SJCRH30 (cell line): Measurements from ENCODE around the gene DNAJC6. TPM values are rescaled to one million over a fixed set of nuclear protein-coding genes. Genes with fewer than 3 reads are reported as not detected.

Source experiments
- DNase-seq, 2 experiments: peaks; one replicate each; pipeline ENCODE4 v3.0.0-alpha.2; 2015 to 2020
- H3K27ac ChIP-seq: fragments of 250-450 bp; sonication (Bioruptor Pico); 2 replicates; pipeline ENCODE4 v1.5.1; 2020; ENCODE audit warnings: mild to moderate bottlenecking, moderate library complexity
- H3K27me3 ChIP-seq: fragments of 250-450 bp; sonication (Bioruptor Pico); 2 replicates; pipeline ENCODE4 v1.5.1; 2020; ENCODE audit warnings: mild to moderate bottlenecking, moderate library complexity
- H3K36me3 ChIP-seq: fragments of 250-450 bp; sonication (Bioruptor Pico); 2 replicates; pipeline ENCODE4 v1.5.1; 2020; ENCODE audit warnings: mild to moderate bottlenecking, moderate library complexity
- H3K4me1 ChIP-seq: fragments of 250-450 bp; sonication (Bioruptor Pico); 2 replicates; pipeline ENCODE4 v1.5.1; 2020; ENCODE audit warnings: mild to moderate bottlenecking, moderate library complexity
- H3K4me3 ChIP-seq: fragments of 250-450 bp; sonication (Bioruptor Pico); 2 replicates; pipeline ENCODE4 v1.5.1; 2020; ENCODE audit warnings: mild to moderate bottlenecking, moderate library complexity
- H3K9me3 ChIP-seq: fragments of 250-450 bp; sonication (Bioruptor Pico); replicated peaks from 2 replicates; pipeline ENCODE4 v1.5.1; 2020; ENCODE audit warnings: mild to moderate bottlenecking, moderate library complexity
- total RNA-seq: library from RNA; depleted of rRNA; stranded (reverse); fragments of >200 nt; shearing (Covaris generic); gene quantifications from 2 replicates; pipeline ENCODE4 v1.2.3, GENCODE V29; 2014

The DNAJC6 gene
- total RNA-seq, 1 experiment from 2014 or later, result 0.02 TPM

DNA sequence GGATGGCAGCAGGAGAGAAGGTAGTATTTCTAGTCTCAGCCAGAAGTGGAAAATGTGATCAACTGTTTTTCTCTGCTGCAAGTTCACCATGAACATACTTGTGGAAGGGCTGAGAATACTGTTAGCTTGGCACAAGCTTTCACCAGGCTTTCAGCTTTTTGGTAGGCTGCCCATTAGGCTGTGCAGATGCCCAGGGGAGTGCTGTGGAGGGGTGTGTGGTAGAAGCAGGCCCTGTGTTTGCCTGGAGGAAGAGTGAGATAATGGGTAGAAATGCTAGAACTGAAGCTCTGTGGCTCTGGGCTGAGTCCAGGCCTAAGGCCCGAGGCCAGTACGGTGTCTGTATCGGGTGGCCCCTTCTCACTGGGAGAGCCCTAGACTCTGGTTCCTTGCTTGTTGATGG is 9.8 kb downstream of the DNAJC6 start:
- H3K36me3 ChIP-seq, result no peaks in the 10 kb centered on the region
- H3K4me3 ChIP-seq, result no peak overlapping the region
- no peaks in the 10 kb centered on the region for H3K9me3 ChIP-seq
- no peaks in the 10 kb centered on the region for H3K27me3 ChIP-seq
- no peaks in the 10 kb centered on the region for H3K4me1 ChIP-seq
- no peak for DNase-seq
- no peak overlapping the region for H3K27ac ChIP-seq

- Histone ChIP-seq H3K27ac (no peak overlapping the region), H3K9me3 (no peaks in the 10 kb centered on the region), H3K36me3 (no peaks in the 10 kb centered on the region), H3K27me3 (no peaks in the 10 kb centered on the region), H3K4me3 (no peak overlapping the region), H3K4me1 (no peaks in the 10 kb centered on the region)
- DNase-seq, result no peak
Measured at GRCh38 chr1:65319754-65320153, 10.4 kb downstream of the DNAJC6 start.

DNA sequence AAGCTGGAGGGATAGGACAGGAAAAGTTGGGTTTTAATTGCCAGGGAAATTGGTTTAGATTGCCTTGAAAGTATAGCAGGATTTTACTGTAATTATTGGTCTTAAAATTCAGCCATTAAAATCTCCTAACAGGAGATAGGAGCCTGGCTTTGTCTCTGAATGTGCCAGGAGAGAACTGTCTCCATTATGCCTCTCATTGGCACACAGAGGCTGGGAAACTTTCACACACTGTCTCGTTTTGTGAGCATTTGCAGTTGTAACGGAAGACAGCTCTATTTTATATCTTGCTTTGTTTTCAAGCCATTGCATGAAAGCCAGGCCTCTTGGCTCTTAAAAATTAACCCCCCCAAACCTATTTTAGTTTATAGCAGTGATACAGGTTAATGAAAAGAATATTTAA is 12.5 kb downstream of the DNAJC6 start:
- Histone ChIP-seq H3K27me3 (no peaks in the 10 kb centered on the region), H3K4me1 (no peaks in the 10 kb centered on the region), H3K36me3 (no peaks in the 10 kb centered on the region), H3K4me3 (no peak overlapping the region), H3K27ac (no peak overlapping the region), H3K9me3 (no peaks in the 10 kb centered on the region)
- DNase-seq, result no peak

DNA sequence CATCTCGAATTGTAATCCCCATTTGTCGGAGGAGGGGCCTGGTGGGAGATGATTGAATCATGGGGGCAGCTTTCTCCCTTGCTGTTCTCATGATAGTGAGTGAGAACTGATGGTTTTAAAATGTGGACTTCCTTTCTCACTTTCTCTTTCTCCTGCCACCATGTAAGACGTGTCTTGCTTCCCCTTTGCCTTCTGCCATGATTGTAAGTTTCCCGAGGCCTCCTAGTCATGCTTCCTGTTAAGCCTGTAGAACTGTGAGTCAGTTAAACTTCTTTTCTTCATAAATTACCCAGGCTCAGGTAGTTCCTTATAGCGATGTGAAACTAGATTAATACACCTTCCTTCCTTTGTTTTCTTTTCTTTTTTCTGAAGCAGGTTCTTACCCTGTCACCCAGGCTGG is 13.9 kb downstream of the DNAJC6 start:
- Histone ChIP-seq H3K9me3 (no peaks in the 10 kb centered on the region), H3K4me1 (no peaks in the 10 kb centered on the region), H3K4me3 (no peak overlapping the region), H3K27me3 (no peaks in the 10 kb centered on the region), H3K27ac (no peak overlapping the region), H3K36me3 (no peaks in the 10 kb centered on the region)
- no peak for DNase-seq

- DNase-seq, result no peak
- Histone ChIP-seq H3K27me3 (0 out of 2 replicates have a peak, but pooled peaks cover 3% of the 10 kb centered on the region), H3K4me1 (no peaks in the 10 kb centered on the region), H3K4me3 (no peak overlapping the region), H3K36me3 (no peaks in the 10 kb centered on the region), H3K27ac (no peak overlapping the region), H3K9me3 (no peaks in the 10 kb centered on the region)
Measured at GRCh38 chr1:65330021-65330420, 20.7 kb downstream of the DNAJC6 start.

GRCh38 chr1:65330822-65331221 is 21.5 kb downstream of the DNAJC6 start:
- Histone ChIP-seq H3K4me3 (no peak overlapping the region), H3K4me1 (no peaks in the 10 kb centered on the region), H3K9me3 (no peaks in the 10 kb centered on the region), H3K27ac (no peak overlapping the region), H3K36me3 (no peaks in the 10 kb centered on the region), H3K27me3 (0 out of 2 replicates have a peak, but pooled peaks cover 3% of the 10 kb centered on the region)
- no peak for DNase-seq

- no peak overlapping the region for H3K27ac ChIP-seq
- no peaks in the 10 kb centered on the region for H3K4me1 ChIP-seq
- no peaks in the 10 kb centered on the region for H3K36me3 ChIP-seq
- H3K27me3 ChIP-seq, result 0 out of 2 replicates have a peak, but pooled peaks cover 3% of the 10 kb centered on the region
- no peak overlapping the region for H3K4me3 ChIP-seq
- no peak for DNase-seq
- no peaks in the 10 kb centered on the region for H3K9me3 ChIP-seq
Measured at GRCh38 chr1:65332821-65333220, 23.5 kb downstream of the DNAJC6 start.

GRCh38 chr1:65334081-65334480 is 24.7 kb downstream of the DNAJC6 start:
- no peaks in the 10 kb centered on the region for H3K36me3 ChIP-seq
- H3K9me3 ChIP-seq, result no peaks in the 10 kb centered on the region
- no peak overlapping the region for H3K4me3 ChIP-seq
- H3K27me3 ChIP-seq, result 0 out of 2 replicates have a peak, but pooled peaks cover 3% of the 10 kb centered on the region
- DNase-seq, result no peak
- no peaks in the 10 kb centered on the region for H3K4me1 ChIP-seq
- H3K27ac ChIP-seq, result no peak overlapping the region

GRCh38 chr1:65339866-65340468 is 30.6 kb downstream of the DNAJC6 start:
- Histone ChIP-seq H3K9me3 (no peaks in the 10 kb centered on the region), H3K27me3 (peaks cover 6% of the 10 kb centered on the region; the same call in 1 of the 2 replicates), H3K4me1 (no peaks in the 10 kb centered on the region), H3K27ac (no peak overlapping the region), H3K4me3 (no peak overlapping the region), H3K36me3 (no peaks in the 10 kb centered on the region)
- peak in 1 of 2 experiments; percentile 17 for DNase-seq

DNA sequence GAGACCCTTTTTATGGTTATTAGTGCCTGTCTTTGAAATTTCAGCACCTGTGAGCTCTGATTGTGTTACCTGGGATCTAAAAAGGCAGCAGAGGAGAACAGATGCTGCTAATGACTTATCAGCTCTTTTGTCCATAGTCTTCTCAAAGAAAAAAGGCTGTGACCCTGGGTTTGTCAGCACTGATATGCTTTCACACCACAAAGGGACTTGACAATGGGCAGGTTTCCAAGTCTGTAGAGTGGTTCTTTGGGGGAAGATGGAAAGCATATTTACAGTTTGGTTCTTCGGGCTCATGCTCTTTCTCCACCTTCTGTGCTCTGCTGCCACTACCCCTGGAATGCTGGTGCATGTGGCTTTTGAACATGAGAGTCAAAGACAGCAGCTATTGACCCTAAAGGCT is 32.0 kb downstream of the DNAJC6 start:
- no peaks in the 10 kb centered on the region for H3K36me3 ChIP-seq
- no peak overlapping the region for H3K4me3 ChIP-seq
- no peaks in the 10 kb centered on the region for H3K4me1 ChIP-seq
- H3K27me3 ChIP-seq, result peaks cover 6% of the 10 kb centered on the region; the same call in 1 of the 2 replicates
- H3K9me3 ChIP-seq, result no peaks in the 10 kb centered on the region
- no peak for DNase-seq
- no peak overlapping the region for H3K27ac ChIP-seq

DNA sequence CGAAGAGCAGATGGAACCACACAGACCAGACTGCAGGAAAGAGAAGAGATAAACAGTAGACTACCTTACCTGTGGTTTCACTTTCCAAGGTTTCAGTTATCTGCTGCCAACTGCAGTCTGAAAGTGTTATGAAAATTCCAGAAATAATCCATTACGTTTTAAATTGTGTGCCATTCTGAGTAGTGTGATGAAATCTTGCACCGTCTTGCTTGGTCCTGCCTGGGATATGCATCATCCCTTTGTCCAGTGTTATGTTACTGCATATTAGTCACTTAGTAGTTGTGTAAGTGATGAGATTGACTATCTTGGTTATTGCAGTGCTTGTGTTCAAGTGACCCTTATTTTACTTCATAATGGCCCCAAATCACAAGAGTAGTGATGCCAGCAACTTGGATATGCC is 33.9 kb downstream of the DNAJC6 start:
- no peaks in the 10 kb centered on the region for H3K36me3 ChIP-seq
- no peak overlapping the region for H3K27ac ChIP-seq
- no peak overlapping the region for H3K4me3 ChIP-seq
- DNase-seq, result no peak
- no peaks in the 10 kb centered on the region for H3K4me1 ChIP-seq
- no peaks in the 10 kb centered on the region for H3K9me3 ChIP-seq
- peaks cover 6% of the 10 kb centered on the region; the same call in 1 of the 2 replicates for H3K27me3 ChIP-seq

DNA sequence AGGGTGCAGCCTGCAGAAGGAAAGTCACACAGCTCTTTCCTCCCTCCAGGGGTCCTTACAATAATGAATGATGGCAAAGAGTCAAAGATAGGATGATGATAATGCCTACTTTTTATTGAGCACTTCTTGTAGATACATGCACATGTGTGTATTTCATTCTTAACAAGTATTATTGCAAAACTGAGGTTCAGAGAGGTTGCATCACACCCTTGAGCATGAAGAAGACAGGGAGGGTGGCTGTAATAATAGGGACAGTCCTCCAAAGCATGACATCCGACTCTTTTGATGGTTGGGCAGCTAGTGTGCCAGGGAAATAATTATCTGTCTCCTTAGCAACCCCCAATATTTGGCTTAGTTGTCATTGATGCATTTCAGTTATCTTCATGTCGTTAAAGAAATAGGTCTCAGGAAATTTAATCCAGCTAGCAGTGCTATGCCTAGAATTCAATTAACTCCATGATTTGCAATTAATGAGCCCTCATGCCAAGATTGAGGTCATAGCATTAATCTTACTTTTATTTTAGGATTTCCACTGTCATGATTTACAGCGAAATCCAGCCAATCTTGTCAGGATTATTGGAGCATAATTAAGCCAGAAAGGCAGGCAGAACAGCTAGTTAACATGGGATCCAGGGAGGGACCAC is 35.0 kb downstream of the DNAJC6 start:
- Histone ChIP-seq H3K27me3 (peaks cover 6% of the 10 kb centered on the region; the same call in 1 of the 2 replicates), H3K4me1 (no peaks in the 10 kb centered on the region), H3K4me3 (no peak overlapping the region), H3K36me3 (no peaks in the 10 kb centered on the region), H3K27ac (no peak overlapping the region), H3K9me3 (no peaks in the 10 kb centered on the region)
- DNase-seq, result no peak

DNA sequence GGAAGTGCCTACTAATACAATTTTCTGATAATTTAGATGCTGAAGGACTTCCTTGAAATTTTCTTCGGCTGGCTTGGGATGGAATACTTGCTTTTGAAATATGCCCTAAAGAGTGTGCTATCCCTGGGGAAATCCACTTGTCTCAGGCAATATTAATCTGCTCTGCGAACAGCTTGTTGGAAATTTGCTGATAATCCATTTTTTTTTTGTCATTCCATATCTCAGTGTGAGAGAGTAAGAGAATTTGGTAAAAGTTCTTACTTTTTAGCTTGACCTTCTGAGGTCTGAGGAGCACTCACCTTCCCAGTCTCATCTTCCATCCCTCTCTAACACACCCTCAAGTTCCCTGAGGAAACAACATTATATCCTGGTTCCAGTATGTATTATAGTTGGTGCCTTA is 36.8 kb downstream of the DNAJC6 start:
- H3K27me3 ChIP-seq, result peaks cover 8% of the 10 kb centered on the region; the same call in 1 of the 2 replicates
- no peak overlapping the region for H3K27ac ChIP-seq
- H3K9me3 ChIP-seq, result no peaks in the 10 kb centered on the region
- no peak for DNase-seq
- no peak overlapping the region for H3K4me3 ChIP-seq
- H3K36me3 ChIP-seq, result no peaks in the 10 kb centered on the region
- no peaks in the 10 kb centered on the region for H3K4me1 ChIP-seq

- Histone ChIP-seq H3K4me3 (no peak overlapping the region), H3K36me3 (no peaks in the 10 kb centered on the region), H3K27me3 (0 out of 2 replicates have a peak, but pooled peaks cover 2% of the 10 kb centered on the region), H3K27ac (no peak overlapping the region), H3K4me1 (no peaks in the 10 kb centered on the region), H3K9me3 (no peaks in the 10 kb centered on the region)
- DNase-seq, result no peak
Measured at GRCh38 chr1:65355031-65355712, 45.8 kb downstream of the DNAJC6 start.

DNA sequence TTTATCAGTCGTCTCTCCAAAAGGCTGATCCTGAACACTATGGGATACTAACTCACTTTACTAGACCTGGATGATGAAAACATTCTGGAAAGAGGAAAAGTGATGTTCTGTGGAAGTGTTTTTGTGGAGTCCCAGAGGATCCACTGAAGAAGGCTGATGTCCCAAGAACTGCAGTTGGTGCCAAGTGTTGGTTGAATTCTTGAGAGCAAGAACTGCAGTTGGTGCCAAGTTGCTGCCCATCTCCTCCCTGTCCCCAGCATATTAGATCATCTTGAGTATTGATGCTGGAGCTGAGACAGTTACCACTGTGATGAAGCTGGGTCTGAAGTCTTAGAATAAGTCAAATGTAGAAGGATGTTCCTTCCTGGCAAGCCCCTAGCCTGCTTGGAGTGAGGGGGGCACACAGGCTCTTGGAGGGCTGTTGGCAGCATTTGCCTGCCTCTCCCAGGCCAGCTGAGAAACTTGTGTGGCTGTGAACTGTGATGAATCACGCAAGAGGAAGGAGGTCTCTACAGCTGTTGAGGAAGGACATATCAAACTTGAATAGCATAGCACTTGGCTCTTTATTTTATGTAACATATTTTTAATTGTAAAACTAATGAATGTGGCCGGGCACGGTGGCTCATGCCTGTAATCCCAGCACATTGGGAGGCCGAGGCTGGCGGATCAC is 48.1 kb downstream of the DNAJC6 start:
- no peaks in the 10 kb centered on the region for H3K36me3 ChIP-seq
- no peaks in the 10 kb centered on the region for H3K27me3 ChIP-seq
- DNase-seq, result no peak
- H3K27ac ChIP-seq, result no peak overlapping the region
- H3K4me3 ChIP-seq, result no peak overlapping the region
- no peaks in the 10 kb centered on the region for H3K4me1 ChIP-seq
- H3K9me3 ChIP-seq, result no peaks in the 10 kb centered on the region
